Retinal pigment epithelial cell (primary cell): ENCODE data around the gene CCNE1.

ENCODE experiments used
- DNase-seq: peaks from one replicate; pipeline ENCODE4 v3.0.0-alpha.2; 2010; ENCODE audit warnings: low read depth
- H3K4me3 ChIP-seq: 2 replicates; pipeline ENCODE4 v1.5.1; 2011; ENCODE audit warnings: mild to moderate bottlenecking, low read length, control low read depth, moderate library complexity
- TF ChIP-seq, protein P1 (sequence below): conservative IDR thresholded peaks from 2 replicates; pipeline ENCODE4 v1.5.1; 2011; ENCODE audit warnings: low read depth, low read length, control low read depth, inconsistent platforms

Gene CCNE1

DNA sequence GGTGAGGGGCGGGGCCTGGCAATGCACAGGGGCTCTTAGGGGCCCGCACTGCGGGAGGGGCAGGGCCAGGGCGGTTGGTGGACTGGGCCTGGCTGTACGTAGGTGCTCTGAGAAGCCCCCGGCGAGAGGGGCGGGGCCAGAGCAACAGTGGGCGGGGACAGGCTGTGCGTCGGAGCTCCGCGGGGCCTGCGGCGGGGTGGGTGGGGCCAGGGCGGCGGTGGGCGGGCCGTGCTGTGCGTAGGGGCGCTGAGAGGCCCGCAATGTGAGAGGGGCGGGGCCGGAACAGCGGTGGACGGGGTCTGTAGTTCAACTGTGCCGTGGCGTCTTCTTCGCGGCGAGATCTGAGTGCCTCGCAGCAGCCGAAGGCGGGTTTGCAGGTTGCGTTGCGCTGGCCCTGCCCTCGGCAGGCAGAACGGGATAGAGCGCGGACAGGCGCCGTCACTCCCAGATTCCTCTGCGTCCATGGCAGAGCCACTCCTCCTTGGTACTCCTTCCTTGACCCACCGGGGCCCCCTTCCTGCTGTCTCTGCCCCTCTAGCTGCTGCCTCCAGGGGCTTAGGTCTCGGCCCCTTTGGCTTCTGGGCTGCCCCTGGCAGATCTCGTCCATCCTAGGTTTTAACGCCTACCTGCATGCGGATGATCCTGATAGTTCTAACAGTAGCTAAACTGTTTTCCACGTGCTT lies 33.2 kb downstream of the CCNE1 start:
- peak; percentile 69 for DNase-seq
- H3K4me3 ChIP-seq: peak overlapping the region; percentile 62
- TF ChIP-seq, protein P1, sequence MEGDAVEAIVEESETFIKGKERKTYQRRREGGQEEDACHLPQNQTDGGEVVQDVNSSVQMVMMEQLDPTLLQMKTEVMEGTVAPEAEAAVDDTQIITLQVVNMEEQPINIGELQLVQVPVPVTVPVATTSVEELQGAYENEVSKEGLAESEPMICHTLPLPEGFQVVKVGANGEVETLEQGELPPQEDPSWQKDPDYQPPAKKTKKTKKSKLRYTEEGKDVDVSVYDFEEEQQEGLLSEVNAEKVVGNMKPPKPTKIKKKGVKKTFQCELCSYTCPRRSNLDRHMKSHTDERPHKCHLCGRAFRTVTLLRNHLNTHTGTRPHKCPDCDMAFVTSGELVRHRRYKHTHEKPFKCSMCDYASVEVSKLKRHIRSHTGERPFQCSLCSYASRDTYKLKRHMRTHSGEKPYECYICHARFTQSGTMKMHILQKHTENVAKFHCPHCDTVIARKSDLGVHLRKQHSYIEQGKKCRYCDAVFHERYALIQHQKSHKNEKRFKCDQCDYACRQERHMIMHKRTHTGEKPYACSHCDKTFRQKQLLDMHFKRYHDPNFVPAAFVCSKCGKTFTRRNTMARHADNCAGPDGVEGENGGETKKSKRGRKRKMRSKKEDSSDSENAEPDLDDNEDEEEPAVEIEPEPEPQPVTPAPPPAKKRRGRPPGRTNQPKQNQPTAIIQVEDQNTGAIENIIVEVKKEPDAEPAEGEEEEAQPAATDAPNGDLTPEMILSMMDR: no peak

DNA sequence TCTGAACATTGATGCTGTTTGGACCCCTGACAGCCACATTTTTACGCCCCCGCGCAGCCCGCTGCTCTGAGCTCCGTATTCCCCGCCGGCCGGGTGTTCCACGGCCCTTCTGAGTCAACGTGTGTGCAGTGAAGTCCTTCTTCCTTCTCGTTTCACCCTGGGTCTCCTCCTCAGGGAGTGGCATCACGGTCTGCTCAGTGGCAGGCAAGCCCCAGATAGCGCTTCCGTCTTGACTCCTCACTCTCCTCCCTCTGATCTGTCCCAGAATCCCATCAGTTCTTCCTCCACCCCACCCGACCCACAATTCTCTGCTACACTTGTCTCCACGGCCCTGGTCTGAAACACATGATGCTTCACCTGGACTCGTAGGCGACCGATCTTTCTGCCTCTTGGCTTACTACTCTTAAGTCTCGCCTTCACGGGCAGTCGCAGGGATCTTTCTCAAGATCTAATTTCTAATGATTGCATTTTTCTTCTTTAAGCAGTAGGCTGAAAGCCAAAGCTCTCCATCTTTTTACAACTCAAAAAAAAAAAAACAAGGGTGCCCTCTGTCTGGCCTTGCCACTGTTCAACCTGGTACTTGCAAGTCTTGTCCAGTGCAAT lies 33.9 kb downstream of the CCNE1 start:
- DNase-seq: no peak
- TF ChIP-seq, protein P1: no peak
- peak overlapping the region; percentile 62 for H3K4me3 ChIP-seq

DNA sequence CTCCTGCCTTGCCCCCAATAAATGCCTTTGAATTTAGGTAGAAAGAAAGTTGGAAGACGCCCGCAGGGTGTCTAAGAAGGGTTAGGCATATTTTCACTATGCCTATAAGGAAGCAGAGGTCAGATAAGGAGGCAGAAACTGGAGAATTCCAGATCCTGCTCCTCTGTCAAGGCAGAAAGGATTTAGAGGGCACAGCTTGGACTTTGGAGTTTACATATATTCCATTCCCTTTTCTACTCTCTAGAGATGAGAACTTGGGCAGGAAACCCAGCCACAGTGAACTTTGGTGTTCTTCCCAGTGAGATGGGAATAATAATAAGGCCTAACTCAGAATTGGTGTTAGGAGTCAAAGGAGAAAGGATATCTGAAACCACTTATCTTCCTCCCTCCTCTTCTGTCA lies 37.4 kb downstream of the CCNE1 start:
- H3K4me3 ChIP-seq: no peak overlapping the region
- TF ChIP-seq, protein P1: no peak
- no peak for DNase-seq

DNA sequence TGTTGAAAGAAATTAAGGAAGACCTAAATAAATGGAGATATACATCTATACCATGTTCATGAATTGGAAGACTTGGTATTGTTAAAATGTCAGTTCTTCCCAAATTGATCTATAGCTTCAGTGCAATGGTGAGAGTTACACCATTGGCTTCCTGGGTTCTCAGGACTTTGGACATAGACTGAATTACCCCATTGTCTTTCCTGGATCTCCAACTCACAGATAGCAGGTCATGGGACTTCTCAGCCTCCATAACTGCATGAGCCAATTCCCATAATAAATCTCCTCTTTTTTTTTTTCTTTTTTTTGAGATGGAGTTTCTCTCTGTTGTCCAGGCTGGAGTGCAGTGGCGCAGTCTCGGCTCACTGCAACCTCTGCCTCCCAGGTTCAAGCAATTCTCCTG lies 38.7 kb downstream of the CCNE1 start:
- no peak overlapping the region for H3K4me3 ChIP-seq
- TF ChIP-seq, protein P1: no peak
- DNase-seq: no peak

DNA sequence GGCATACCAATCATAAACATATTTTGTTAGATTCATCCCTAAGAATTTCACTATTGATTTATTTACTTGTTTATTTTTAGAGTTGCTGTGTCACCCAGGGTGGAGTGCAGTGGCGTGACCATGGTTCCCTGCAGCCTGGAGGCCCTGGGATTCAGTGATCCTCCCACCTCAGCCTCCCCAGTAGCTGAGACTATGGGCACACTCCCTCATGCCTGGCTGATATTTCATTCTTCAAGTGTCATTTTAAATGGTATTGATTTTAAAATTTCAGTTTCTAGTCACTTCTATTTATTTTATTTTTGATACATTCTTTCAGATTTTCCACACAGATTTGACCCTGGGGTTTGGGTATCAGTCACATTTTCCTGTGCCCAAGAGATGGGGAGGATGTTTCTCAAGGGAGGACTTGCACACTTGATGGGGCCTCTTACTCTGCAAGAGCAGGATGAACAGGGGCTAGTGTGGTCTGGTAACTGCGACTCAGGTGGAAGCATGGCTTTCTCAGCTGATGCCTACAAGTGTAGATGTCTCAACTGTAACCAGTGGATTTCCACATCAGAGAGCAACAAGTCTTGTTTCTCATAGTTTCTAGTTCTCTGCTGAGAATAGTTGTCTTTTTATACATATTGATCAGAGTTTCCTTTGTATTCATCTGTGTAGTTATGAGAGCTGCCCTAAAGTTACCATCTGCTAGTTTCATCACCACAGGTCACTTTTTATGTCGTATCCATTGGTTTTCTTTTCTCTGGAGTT lies 40.2 kb downstream of the CCNE1 start:
- H3K4me3 ChIP-seq: no peak overlapping the region
- TF ChIP-seq, protein P1: no peak
- no peak for DNase-seq

DNA sequence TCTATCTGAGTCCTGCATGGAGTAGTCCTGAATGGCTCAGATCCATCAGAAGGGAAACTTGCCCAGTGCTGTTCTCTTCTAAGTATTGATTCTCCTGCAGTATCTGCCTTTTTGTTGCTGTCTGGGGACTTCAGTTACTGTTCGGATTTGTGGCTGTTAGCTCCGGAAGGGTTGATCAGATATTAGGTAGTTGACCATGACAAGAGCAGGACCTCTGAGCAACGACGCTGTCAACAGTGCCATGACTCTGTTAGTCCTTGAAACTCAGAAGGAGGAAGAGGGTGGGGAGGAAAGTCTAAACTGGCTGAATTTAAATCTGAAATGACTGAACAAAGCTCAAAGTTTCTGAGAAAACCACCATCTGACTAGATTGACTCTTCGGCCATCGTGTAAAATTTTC lies 42.2 kb downstream of the CCNE1 start:
- DNase-seq: no peak
- H3K4me3 ChIP-seq: no peak overlapping the region
- TF ChIP-seq, protein P1: no peak
